Stimulated activated CD8-positive, alpha-beta memory T cell treated with anti-CD3 and anti-CD28 coated beads, Interleukin-7, amount 100 ng/mL, for 24 hours (primary cell): ENCODE data around the gene NFATC3.

ENCODE experiments used
- DNase-seq: peaks from one replicate; pipeline ENCODE4 v3.0.0-alpha.2; 2020; ENCODE audit warnings: low read depth

NFATC3 gene

GRCh38 chr16:68274441-68274840 is 189.3 kb downstream of the NFATC3 start:
- DNase-seq = no peak

GRCh38 chr16:68275611-68276191 is 190.5 kb downstream of the NFATC3 start:
- no peak for DNase-seq

DNA sequence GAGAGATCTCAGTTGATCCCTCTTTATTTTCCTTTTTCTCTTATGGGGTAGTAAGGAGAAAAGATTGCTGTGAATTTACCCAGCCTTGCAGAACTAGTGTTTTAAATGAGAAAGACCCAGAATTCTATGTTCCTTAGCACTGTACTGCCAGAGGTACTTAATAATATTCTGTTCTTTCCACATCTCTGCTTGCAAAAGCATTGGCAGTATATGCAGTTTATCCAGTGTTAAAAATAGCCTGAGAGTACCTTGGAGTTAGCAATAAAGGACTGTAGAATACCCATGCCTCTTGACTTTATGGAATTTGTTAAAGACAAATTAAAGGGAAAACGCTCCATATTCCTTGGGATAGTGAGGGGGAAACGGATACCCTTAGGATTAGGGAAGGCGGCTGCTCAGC is 191.1 kb downstream of the NFATC3 start:
- no peak for DNase-seq
